HepG2 (cell line): ENCODE measurements around the gene SLC4A11. TPM values are rescaled to one million over a fixed set of nuclear protein-coding genes. Genes with fewer than 3 reads are reported as not detected.
A peak's percentile ranks its signal among the peaks of the same experiment; 100 is the strongest.

Experiments used
- CBFB ChIP-seq: sonication (generic); formaldehyde crosslinking; IDR thresholded peaks from 2 replicates; pipeline ENCODE4 v1.4.0; 2020; ENCODE audit warnings: missing genetic modification reagents
- ETV6 ChIP-seq: sonication (generic); formaldehyde crosslinking; conservative IDR thresholded peaks from 2 replicates; pipeline ENCODE4 v1.4.0; 2020; ENCODE audit warnings: missing genetic modification reagents
- HNRNPLL ChIP-seq: fragments of 200-400 bp; formaldehyde crosslinking; IDR thresholded peaks from 2 replicates; pipeline ENCODE4 v1.6.1; 2017; ENCODE audit warnings: mild to moderate bottlenecking, low read depth, low read length; ENCODE audit not compliant: poor library complexity, severe bottlenecking
- HOXA3 ChIP-seq: sonication (generic); formaldehyde crosslinking; IDR thresholded peaks from 2 replicates; pipeline ENCODE4 v1.5.0; 2020; ENCODE audit warnings: missing genetic modification reagents
- MIXL1 ChIP-seq: IDR thresholded peaks from 2 replicates; pipeline ENCODE4 v1.6.1; 2016
- NR2F1 ChIP-seq, 2 experiments: fragments of 450-650 bp in 1 of 2; formaldehyde crosslinking in 1 of 2; IDR thresholded peaks; 2 replicates each; pipeline versions ENCODE4 v1.5.0 to v1.6.1; 2016 to 2020; ENCODE audit warnings: mild to moderate bottlenecking in 1 of 2, missing compliant biosample characterization in 1 of 2, missing genetic modification reagents in 1 of 2, moderate library complexity in 1 of 2
- ONECUT2 ChIP-seq: sonication (generic); formaldehyde crosslinking; IDR thresholded peaks from 2 replicates; pipeline ENCODE4 v1.4.0; 2020; ENCODE audit warnings: missing genetic modification reagents
- SATB2 ChIP-seq: sonication (generic); formaldehyde crosslinking; IDR thresholded peaks from 2 replicates; pipeline ENCODE4 v1.5.0; 2020; ENCODE audit warnings: missing genetic modification reagents
- SP1 ChIP-seq, 2 experiments: fragments of 450-650 bp in 1 of 2; sonication (generic) in 1 of 2; formaldehyde crosslinking in 1 of 2; IDR thresholded peaks; 2 replicates each; pipeline versions ENCODE4 v1.4.0 to v1.6.1; 2016 to 2020; ENCODE audit warnings: missing genetic modification reagents in 1 of 2
- SRSF1 ChIP-seq: fragments of 200-400 bp; formaldehyde crosslinking; optimal IDR thresholded peaks from 2 replicates; pipeline ENCODE3; 2017; ENCODE audit warnings: mild to moderate bottlenecking, low read depth, low read length, moderate library complexity
- TCF12 ChIP-seq, 2 experiments: fragments of 450-650 bp in 1 of 2; sonication (generic) in 1 of 2; formaldehyde crosslinking in 1 of 2; IDR thresholded peaks; 2 replicates each; pipeline versions ENCODE4 v1.6.1 to v1.8.0; 2017 to 2022; ENCODE audit warnings: antibody characterized with exemption in 1 of 2, mild to moderate bottlenecking in 1 of 2, missing genetic modification reagents in 1 of 2, moderate library complexity in 1 of 2
- THYN1 ChIP-seq: sonication (generic); formaldehyde crosslinking; IDR thresholded peaks from 2 replicates; pipeline ENCODE4 v1.8.1; 2023; ENCODE audit warnings: low read depth, mild to moderate bottlenecking, moderate library complexity, missing genetic modification reagents, borderline replicate concordance
- ZNF30 ChIP-seq: sonication (generic); formaldehyde crosslinking; IDR thresholded peaks from 2 replicates; pipeline ENCODE4 v1.5.0; 2020; ENCODE audit warnings: mild to moderate bottlenecking, missing genetic modification reagents
- ZNF329 ChIP-seq: sonication (generic); formaldehyde crosslinking; IDR thresholded peaks from 2 replicates; pipeline ENCODE4 v1.9.0; 2021; ENCODE audit warnings: low read depth, mild to moderate bottlenecking, missing genetic modification reagents
- ZNF761 ChIP-seq: sonication (generic); formaldehyde crosslinking; conservative IDR thresholded peaks from 2 replicates; pipeline ENCODE4 v1.4.0; 2020; ENCODE audit warnings: mild to moderate bottlenecking, missing genetic modification reagents
- ZNF782 ChIP-seq: sonication (generic); formaldehyde crosslinking; IDR thresholded peaks from 2 replicates; pipeline ENCODE4 v1.4.0; 2020; ENCODE audit warnings: missing genetic modification reagents, mild to moderate bottlenecking, borderline replicate concordance
- polyA plus RNA-seq, 8 experiments: library from polyadenylated mRNA; depleted of rRNA in 3 of 8; stranded (reverse) in 7 of 8; unstranded in 1 of 8; fragments of >200 nt; fragmentation: Illumina TruSeq in 4 of 8; extraction: Trizol in 4 of 8; gene quantifications; 2 replicates each; pipeline versions ENCODE4 v1.2.1 to v1.2.3, GENCODE V29; 2011 to 2016; ENCODE audit warnings: low read depth in 4 of 8, missing spikeins in 1 of 8, mixed read lengths in 1 of 8; ENCODE audit not compliant: insufficient read depth in 1 of 8
- total RNA-seq, 5 experiments: library from RNA; depleted of rRNA; stranded (reverse); fragments of >200 nt; fragmentation: Illumina TruSeq; extraction: Trizol; gene quantifications; 2 replicates each; pipeline ENCODE4 v1.2.3, GENCODE V29; 2016; ENCODE audit warnings: low read depth in 1 of 5
- TF ChIP-seq, protein P1 (sequence below): IDR thresholded peaks from 2 replicates; pipeline ENCODE4 v1.6.1; 2018; ENCODE audit warnings: missing genetic modification reagents
- TF ChIP-seq, protein P2 (sequence below): sonication (generic); formaldehyde crosslinking; IDR thresholded peaks from 2 replicates; pipeline ENCODE4 v1.5.1; 2020; ENCODE audit warnings: missing genetic modification reagents, mild to moderate bottlenecking, borderline replicate concordance
- TF ChIP-seq, protein P3 (sequence below): sonication (generic); formaldehyde crosslinking; conservative IDR thresholded peaks from 2 replicates; pipeline ENCODE4 v1.4.0; 2020; ENCODE audit warnings: missing genetic modification reagents
- TF ChIP-seq, protein P4 (sequence below): sonication (generic); formaldehyde crosslinking; IDR thresholded peaks from 2 replicates; pipeline ENCODE4 v1.4.0; 2020; ENCODE audit warnings: missing genetic modification reagents

The SLC4A11 gene
- total and polyA plus RNA-seq, 2 of the 13 experiments (the other 11 are each of a cell fraction or from before 2014, with no cell fraction given): 3.9 to 27.0 TPM

DNA sequence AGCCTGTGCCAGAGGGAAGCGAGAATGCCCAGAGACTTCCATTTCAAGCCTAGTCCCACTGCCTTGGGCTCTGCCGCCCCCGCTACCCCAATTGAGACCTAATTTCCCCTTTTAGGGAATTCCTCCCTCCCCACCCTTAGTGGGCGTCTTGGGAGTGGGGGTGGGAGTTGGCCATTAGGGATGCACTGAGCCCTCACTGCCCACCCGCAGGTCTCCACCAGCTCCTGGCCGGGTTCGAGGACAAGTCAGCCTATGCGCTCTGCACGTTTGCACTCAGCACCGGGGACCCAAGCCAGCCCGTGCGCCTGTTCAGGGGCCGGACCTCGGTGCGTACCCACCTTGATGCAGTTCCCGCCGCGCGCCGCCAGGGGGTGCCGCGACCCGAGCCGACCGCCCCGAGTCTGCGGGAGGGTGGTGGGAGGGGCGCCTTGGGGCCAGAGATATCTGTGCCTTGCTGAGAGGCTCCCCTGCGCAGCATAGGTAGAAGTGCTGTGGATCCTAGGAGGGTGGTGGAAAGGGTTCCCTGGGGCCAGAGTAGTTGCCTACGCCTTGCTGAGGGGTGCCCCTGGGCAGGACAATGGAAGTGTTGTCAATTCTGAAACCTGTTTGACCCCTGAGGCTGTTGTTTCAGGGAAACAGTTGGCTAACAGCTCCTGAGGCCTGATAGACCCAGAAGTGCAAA is 20.5 kb downstream of the SLC4A11 start (continued):
- peak; percentile 45; the same call in 1 of the 2 replicates for TF ChIP-seq ZNF329
- peak; percentile 91 for TF ChIP-seq MIXL1
- no peak for TF ChIP-seq TCF12 (IDR thresholded peaks at IDR 0.05)
- no peak; the same call in 1 of the 2 replicates for TF ChIP-seq TCF12 (CRISPR knock-in tag; IDR thresholded peaks at IDR 0.05)
- TF ChIP-seq HOXA3 (CRISPR knock-in tag): peak; percentile 80; the same call in 1 of the 2 replicates
- TF ChIP-seq THYN1 (CRISPR knock-in tag): 0 out of 2 replicates have a peak, but pooled peaks have one; percentile 72
- TF ChIP-seq SRSF1: peak; percentile 82
- peak; percentile 47 to 49; a peak in 2 of 4 replicates for TF ChIP-seq NR2F1 (CRISPR knock-in tag; IDR thresholded peaks at IDR 0.05)
- no peak for TF ChIP-seq SATB2
- TF ChIP-seq ETV6 (CRISPR knock-in tag): no peak
- TF ChIP-seq HNRNPLL: peak; percentile 78
- TF ChIP-seq, protein P1, sequence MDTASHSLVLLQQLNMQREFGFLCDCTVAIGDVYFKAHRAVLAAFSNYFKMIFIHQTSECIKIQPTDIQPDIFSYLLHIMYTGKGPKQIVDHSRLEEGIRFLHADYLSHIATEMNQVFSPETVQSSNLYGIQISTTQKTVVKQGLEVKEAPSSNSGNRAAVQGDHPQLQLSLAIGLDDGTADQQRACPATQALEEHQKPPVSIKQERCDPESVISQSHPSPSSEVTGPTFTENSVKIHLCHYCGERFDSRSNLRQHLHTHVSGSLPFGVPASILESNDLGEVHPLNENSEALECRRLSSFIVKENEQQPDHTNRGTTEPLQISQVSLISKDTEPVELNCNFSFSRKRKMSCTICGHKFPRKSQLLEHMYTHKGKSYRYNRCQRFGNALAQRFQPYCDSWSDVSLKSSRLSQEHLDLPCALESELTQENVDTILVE (CRISPR knock-in tag): peak; percentile 83; the same call in 1 of the 2 replicates
- no peak for TF ChIP-seq ZNF30 (CRISPR knock-in tag)
- peak; percentile 87 for TF ChIP-seq CBFB (CRISPR knock-in tag)
- TF ChIP-seq ONECUT2 (CRISPR knock-in tag): no peak
- TF ChIP-seq ZNF782: peak; percentile 18; the same call in 1 of the 2 replicates
- no peak for TF ChIP-seq SP1 (IDR thresholded peaks at IDR 0.05)
- peak; percentile 69 for TF ChIP-seq SP1 (CRISPR knock-in tag; IDR thresholded peaks at IDR 0.05)
- no peak for TF ChIP-seq ZNF761 (CRISPR knock-in tag)
- TF ChIP-seq, protein P2, sequence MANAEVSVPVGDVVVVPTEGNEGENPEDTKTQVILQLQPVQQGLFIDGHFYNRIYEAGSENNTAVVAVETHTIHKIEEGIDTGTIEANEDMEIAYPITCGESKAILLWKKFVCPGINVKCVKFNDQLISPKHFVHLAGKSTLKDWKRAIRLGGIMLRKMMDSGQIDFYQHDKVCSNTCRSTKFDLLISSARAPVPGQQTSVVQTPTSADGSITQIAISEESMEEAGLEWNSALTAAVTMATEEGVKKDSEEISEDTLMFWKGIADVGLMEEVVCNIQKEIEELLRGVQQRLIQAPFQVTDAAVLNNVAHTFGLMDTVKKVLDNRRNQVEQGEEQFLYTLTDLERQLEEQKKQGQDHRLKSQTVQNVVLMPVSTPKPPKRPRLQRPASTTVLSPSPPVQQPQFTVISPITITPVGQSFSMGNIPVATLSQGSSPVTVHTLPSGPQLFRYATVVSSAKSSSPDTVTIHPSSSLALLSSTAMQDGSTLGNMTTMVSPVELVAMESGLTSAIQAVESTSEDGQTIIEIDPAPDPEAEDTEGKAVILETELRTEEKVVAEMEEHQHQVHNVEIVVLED (CRISPR knock-in tag): 0 out of 2 replicates have a peak, but pooled peaks have one; percentile 40
- TF ChIP-seq, protein P3, sequence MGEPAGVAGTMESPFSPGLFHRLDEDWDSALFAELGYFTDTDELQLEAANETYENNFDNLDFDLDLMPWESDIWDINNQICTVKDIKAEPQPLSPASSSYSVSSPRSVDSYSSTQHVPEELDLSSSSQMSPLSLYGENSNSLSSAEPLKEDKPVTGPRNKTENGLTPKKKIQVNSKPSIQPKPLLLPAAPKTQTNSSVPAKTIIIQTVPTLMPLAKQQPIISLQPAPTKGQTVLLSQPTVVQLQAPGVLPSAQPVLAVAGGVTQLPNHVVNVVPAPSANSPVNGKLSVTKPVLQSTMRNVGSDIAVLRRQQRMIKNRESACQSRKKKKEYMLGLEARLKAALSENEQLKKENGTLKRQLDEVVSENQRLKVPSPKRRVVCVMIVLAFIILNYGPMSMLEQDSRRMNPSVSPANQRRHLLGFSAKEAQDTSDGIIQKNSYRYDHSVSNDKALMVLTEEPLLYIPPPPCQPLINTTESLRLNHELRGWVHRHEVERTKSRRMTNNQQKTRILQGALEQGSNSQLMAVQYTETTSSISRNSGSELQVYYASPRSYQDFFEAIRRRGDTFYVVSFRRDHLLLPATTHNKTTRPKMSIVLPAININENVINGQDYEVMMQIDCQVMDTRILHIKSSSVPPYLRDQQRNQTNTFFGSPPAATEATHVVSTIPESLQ (CRISPR knock-in tag): 0 out of 2 replicates have a peak, but pooled peaks have one; percentile 28
- TF ChIP-seq, protein P4, sequence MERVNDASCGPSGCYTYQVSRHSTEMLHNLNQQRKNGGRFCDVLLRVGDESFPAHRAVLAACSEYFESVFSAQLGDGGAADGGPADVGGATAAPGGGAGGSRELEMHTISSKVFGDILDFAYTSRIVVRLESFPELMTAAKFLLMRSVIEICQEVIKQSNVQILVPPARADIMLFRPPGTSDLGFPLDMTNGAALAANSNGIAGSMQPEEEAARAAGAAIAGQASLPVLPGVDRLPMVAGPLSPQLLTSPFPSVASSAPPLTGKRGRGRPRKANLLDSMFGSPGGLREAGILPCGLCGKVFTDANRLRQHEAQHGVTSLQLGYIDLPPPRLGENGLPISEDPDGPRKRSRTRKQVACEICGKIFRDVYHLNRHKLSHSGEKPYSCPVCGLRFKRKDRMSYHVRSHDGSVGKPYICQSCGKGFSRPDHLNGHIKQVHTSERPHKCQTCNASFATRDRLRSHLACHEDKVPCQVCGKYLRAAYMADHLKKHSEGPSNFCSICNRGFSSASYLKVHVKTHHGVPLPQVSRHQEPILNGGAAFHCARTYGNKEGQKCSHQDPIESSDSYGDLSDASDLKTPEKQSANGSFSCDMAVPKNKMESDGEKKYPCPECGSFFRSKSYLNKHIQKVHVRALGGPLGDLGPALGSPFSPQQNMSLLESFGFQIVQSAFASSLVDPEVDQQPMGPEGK: peak; percentile 94
